GM12872 (cell line): Measurements from ENCODE around the gene DRD2.

Experiments
- TF ChIP-seq, protein P1 (sequence below): IDR thresholded peaks from 3 replicates; pipeline ENCODE4 v1.5.1; 2011; ENCODE audit warnings: low read depth, mild to moderate bottlenecking, low read length, moderate library complexity; ENCODE audit not compliant: insufficient read depth

DRD2 gene

DNA sequence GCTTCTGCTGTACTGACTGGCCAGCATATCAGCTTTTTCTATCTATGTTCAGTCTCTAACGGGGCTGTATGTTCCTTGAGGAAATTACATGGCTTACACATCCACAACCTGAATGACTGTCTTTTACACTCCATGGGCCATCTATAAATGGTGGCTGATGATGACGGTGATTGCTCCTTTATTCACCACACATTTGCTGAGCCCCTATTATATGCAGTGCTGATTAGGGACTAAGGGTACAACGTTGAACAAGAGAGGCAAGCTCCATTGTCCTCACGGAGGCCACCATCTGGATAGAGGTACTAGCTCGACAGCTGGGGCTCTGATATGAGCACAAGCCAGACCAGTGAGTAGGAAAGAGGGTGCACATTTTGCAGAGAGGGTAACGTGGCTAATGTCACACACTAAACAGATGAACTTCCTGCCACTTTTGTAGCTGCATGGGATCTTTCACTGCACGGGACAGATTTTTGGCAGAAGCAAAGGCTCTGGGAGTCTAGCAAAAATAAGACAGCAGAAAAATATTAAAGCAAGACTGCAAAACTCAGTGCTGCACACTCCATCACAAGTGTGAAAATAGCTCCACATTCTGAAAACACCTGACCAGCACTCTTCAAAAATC, 30.6 kb downstream of the DRD2 start:
- TF ChIP-seq, protein P1, sequence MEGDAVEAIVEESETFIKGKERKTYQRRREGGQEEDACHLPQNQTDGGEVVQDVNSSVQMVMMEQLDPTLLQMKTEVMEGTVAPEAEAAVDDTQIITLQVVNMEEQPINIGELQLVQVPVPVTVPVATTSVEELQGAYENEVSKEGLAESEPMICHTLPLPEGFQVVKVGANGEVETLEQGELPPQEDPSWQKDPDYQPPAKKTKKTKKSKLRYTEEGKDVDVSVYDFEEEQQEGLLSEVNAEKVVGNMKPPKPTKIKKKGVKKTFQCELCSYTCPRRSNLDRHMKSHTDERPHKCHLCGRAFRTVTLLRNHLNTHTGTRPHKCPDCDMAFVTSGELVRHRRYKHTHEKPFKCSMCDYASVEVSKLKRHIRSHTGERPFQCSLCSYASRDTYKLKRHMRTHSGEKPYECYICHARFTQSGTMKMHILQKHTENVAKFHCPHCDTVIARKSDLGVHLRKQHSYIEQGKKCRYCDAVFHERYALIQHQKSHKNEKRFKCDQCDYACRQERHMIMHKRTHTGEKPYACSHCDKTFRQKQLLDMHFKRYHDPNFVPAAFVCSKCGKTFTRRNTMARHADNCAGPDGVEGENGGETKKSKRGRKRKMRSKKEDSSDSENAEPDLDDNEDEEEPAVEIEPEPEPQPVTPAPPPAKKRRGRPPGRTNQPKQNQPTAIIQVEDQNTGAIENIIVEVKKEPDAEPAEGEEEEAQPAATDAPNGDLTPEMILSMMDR = no peak

DNA sequence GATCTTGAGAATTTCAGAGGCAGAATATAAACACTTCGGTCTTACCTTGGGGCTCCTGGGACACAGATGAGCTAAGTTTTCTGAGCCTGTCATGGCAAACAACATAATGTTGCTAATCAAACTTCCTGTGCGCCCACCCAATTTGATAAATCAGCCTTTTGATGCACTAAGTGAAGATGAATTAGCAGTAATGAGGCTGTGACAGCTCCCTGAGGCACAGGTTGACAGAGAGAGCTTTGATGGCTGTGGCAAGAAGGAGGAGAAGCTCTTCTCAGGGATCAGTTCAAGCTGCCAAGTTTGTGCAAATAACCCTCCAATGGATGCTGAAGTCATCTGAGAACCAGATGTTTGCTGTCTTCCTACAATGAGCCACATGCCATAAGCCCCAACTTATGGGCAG, 34.4 kb downstream of the DRD2 start:
- TF ChIP-seq, protein P1 = no peak

DNA sequence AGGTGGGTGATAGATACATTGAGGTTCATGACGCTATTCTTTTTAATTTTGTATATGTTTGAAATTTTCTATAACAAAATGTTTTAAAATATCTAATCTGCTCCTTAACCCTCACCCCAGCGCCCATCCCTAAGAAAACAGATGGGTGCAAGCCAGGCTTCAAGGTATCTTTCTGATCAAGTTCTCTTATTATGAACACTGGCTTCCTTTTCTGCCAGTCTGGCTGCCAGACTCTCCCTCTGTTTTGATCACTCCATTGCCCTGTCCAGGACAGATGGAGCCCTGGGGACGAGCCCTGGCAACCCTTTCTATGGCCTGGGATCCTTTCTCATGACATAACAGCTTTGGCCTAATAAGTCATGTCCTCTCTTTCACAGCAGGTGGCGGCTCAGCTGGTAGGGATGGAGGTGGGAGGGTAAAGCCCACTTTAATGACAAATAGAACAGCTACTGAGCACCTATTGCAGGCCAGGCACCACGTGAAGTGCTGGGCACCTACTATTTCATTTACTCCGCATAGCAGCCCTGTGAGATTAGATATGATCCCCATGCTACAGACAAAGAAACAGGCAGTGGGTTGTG, 38.4 kb downstream of the DRD2 start:
- TF ChIP-seq, protein P1 = no peak

DNA sequence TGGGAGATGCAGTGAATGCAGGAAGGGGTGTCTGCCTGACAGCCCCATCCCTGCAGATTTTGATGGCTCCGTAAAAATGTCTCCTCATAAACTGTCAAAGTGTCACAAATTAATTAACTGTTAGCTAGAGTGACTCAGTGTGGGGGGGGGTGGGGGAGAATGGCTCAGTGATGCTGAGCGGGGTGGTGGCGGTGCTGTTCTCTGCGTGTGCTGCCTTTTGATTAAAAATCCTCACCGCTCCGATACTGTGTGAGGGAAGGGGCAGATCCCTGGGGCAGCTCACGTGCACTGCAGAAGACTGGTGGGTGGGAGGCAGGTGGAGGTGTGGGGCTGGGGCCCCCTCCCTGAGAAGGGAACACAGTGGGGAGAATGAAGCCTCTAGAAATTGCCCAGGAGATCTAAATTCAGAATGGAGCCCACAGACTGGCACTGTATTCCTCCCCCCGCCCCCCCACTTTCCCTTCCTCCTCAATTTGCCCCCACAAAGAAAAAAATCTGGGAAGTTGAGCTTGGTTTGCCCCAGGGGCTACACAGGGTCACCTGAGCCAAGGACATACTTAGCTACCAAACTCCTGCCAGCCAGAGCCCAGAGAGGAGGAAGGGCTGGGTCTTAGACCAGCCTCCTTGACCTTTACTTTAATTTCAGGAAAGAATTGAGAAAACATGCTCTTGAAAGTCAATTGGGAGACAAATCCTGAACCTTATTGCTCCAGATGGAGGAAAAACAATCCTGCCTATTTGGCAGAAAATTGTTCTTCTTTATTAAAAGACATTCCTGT, 39.8 kb downstream of the DRD2 start:
- TF ChIP-seq, protein P1 = no peak

DNA sequence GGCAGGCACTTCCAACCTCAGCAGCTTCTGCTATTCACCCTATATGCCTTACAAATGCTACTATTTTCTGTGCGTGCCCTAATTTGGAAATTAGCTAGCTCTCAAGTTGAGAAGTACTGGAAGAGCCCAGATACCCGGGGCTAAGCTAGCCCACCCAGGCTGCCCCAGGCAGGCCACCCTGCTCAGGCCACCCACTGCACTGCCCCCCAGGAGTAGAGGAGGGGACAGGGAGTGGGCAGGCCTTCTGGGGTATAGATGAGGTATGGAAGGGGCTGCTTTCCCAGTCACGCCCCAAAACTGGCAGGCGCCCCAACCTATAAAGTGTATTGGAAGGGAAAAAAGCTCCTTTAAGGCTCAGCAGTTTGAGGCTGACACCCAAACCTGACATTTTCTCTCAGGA, 43.5 kb downstream of the DRD2 start:
- TF ChIP-seq, protein P1 = no peak

DNA sequence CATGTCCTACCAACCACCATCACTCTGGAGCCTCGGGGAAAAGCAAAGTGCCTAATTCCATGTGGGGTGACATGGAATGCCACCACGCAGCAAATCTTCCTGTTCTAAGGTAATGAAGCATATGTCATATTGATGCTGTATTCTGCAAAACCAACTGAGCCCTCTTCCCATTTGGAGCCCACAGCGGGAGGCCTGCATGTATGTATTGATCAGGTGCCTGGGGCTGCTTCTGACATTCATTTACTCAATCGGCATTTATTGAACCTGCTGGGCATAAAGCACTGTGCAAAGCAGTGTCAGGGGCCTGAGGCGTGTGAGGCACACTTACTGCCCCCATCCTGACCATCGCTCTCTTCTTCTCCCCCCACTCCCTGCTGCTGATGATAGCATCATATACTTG, 48.5 kb downstream of the DRD2 start:
- TF ChIP-seq, protein P1 = no peak

DNA sequence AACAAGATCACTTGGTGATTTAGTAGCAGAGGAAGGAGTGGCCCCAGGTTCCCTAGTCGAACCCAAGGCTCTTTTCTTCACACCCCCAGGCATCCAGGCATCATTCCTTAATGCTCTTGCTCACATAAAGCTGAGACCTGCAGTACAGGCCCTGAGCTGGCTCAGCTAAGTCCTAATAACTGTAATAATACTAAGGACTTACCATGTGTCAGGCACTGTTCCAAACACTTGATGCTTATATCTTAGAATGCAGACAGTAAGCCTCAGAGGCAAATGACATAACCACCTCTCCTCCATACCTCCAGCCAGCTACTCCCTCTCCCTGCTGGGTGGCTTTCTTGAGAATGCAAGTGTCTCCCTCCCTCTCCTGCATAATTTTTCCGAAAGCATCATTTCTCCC, 54.4 kb downstream of the DRD2 start:
- TF ChIP-seq, protein P1 = no peak
